ENCODE measurements around the gene ZSCAN23. TPM values are rescaled to one million over a fixed set of nuclear protein-coding genes. Genes with fewer than 3 reads are reported as not detected.

ZSCAN23 gene
- total and polyA plus RNA-seq, 2 donors (not counting 1 experiment from before 2014, with no cell fraction given), result 3.8 to 5.1 TPM

DNA sequence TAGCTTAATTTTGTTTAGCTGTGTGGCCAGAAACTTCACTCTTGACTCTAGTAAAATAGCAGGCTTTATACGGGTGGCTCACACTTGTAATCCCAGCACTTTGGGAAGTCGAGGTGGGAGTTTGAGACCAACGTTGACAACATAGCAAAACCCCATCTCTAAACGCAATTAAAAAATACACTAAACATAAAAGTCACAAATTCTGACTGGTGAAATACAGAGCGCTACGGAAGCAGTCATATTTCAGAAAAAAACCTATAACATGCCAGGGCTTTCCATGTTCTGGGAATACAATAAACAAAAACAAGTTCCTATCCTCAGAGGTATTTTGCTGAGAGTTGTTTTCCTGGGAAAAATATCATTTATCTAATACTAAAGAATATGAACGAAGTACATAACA, 24.8 kb upstream of the ZSCAN23 start:
- Histone ChIP-seq H3K27ac (ENCODE audit: insufficient read depth, low read length) (no peak overlapping the region), H3K4me2 (ENCODE audit: extremely low read depth, insufficient read depth, low read length) (no peak overlapping the region), H3K9ac (ENCODE audit: insufficient read depth, low read length) (no peak overlapping the region), H3K9me3 (ENCODE audit: control insufficient read depth, insufficient read depth, low read depth, low read length) (no peaks in the 10 kb centered on the region), H3K27me3 (ENCODE audit: control insufficient read depth, insufficient read depth, low read length) (no peaks in the 10 kb centered on the region), H2AFZ (ENCODE audit: low read length) (no peak overlapping the region), H3K79me2 (ENCODE audit: control insufficient read depth, insufficient read depth, low read length) (no peaks in the 10 kb centered on the region), H4K20me1 (ENCODE audit: control insufficient read depth, extremely low read depth, insufficient read depth, low read length) (no peaks in the 10 kb centered on the region), H3K36me3 (ENCODE audit: control insufficient read depth, insufficient read depth, low read length) (no peaks in the 10 kb centered on the region), H3K4me3 (replicated peaks in 1 of 4; ENCODE audit: control extremely low read depth in 1 of 4, insufficient read depth in 1 of 4, low read depth in 3 of 4, low read length in 4 of 4) (no peak overlapping the region), H3K4me1 (ENCODE audit: control insufficient read depth, extremely low read depth, insufficient read depth, low read length) (no peaks in the 10 kb centered on the region)
- TF ChIP-seq, protein P1, sequence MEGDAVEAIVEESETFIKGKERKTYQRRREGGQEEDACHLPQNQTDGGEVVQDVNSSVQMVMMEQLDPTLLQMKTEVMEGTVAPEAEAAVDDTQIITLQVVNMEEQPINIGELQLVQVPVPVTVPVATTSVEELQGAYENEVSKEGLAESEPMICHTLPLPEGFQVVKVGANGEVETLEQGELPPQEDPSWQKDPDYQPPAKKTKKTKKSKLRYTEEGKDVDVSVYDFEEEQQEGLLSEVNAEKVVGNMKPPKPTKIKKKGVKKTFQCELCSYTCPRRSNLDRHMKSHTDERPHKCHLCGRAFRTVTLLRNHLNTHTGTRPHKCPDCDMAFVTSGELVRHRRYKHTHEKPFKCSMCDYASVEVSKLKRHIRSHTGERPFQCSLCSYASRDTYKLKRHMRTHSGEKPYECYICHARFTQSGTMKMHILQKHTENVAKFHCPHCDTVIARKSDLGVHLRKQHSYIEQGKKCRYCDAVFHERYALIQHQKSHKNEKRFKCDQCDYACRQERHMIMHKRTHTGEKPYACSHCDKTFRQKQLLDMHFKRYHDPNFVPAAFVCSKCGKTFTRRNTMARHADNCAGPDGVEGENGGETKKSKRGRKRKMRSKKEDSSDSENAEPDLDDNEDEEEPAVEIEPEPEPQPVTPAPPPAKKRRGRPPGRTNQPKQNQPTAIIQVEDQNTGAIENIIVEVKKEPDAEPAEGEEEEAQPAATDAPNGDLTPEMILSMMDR (conservative IDR thresholded peaks at IDR 0.05 in 1 of 2, IDR thresholded peaks at IDR 0.05 in 1 of 2; ENCODE audit: low read depth in 1 of 2, low read length in 2 of 2), result no peak
- TF ChIP-seq EZH2 (IDR thresholded peaks at IDR 0.05; ENCODE audit: low read length, missing control alignments), result no peak
- no peak for DNase-seq (ENCODE audit: low read depth in 2 of 2)

DNA sequence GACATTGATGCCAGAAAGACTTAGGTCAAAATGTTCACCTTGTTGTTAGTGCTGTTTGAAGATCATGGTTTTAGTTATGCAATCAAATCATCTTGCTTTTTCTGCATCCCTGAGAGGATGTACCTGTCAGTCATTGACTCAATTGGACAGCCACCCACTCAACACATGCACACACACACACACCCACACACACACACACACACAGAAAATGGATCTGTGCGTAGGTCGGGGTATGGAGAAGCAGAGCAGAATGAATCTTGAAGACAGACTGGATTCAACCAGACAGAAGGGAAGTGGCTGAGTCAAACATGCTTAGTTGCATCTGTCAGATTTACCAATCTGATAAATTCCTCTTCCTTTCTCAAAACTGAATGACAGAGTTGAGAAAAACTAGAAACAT, 19.1 kb upstream of the ZSCAN23 start:
- Histone ChIP-seq H3K9me3 (ENCODE audit: control insufficient read depth, insufficient read depth, low read depth, low read length) (no peaks in the 10 kb centered on the region), H3K36me3 (ENCODE audit: control insufficient read depth, insufficient read depth, low read length) (no peaks in the 10 kb centered on the region), H3K27me3 (ENCODE audit: control insufficient read depth, insufficient read depth, low read length) (no peaks in the 10 kb centered on the region), H2AFZ (ENCODE audit: low read length) (no peak overlapping the region), H3K4me2 (ENCODE audit: extremely low read depth, insufficient read depth, low read length) (no peak overlapping the region), H3K4me3 (replicated peaks in 1 of 4; ENCODE audit: control extremely low read depth in 1 of 4, insufficient read depth in 1 of 4, low read depth in 3 of 4, low read length in 4 of 4) (no peak overlapping the region), H3K79me2 (ENCODE audit: control insufficient read depth, insufficient read depth, low read length) (no peaks in the 10 kb centered on the region), H4K20me1 (ENCODE audit: control insufficient read depth, extremely low read depth, insufficient read depth, low read length) (no peaks in the 10 kb centered on the region), H3K4me1 (ENCODE audit: control insufficient read depth, extremely low read depth, insufficient read depth, low read length) (no peaks in the 10 kb centered on the region), H3K9ac (ENCODE audit: insufficient read depth, low read length) (no peak overlapping the region), H3K27ac (ENCODE audit: insufficient read depth, low read length) (no peak overlapping the region)
- no peak for DNase-seq (ENCODE audit: low read depth in 2 of 2)
- TF ChIP-seq EZH2 (IDR thresholded peaks at IDR 0.05; ENCODE audit: low read length, missing control alignments), result no peak
- TF ChIP-seq, protein P1 (conservative IDR thresholded peaks at IDR 0.05 in 1 of 2, IDR thresholded peaks at IDR 0.05 in 1 of 2; ENCODE audit: low read depth in 1 of 2, low read length in 2 of 2), result no peak

DNA sequence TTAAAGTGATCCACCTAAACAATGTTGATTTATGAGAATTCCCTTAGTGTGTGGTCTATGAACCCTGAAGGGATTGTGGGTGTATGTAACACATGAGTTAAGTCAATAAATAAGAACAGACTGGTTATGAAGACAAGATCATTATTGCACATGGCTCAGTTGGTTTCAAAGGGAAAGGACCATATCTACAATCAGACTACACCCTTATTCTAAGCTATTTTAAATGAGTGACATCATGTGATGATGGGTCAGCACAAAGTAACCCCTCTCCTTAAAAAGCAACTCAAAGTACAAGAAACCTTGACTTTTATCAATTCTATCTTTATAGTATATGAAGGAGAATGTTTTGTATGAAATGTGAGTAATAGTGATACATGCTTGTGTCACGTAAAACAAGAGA, 15.3 kb upstream of the ZSCAN23 start:
- no peak overlapping the region for H3K9ac ChIP-seq (ENCODE audit: insufficient read depth, low read length)
- H2AFZ ChIP-seq (ENCODE audit: low read length), result no peak overlapping the region
- no peak overlapping the region for H3K27ac ChIP-seq (ENCODE audit: insufficient read depth, low read length)
- no peak for TF ChIP-seq EZH2 (IDR thresholded peaks at IDR 0.05; ENCODE audit: low read length, missing control alignments)
- TF ChIP-seq, protein P1 (conservative IDR thresholded peaks at IDR 0.05 in 1 of 2, IDR thresholded peaks at IDR 0.05 in 1 of 2; ENCODE audit: low read depth in 1 of 2, low read length in 2 of 2), result no peak
- H3K27me3 ChIP-seq (ENCODE audit: control insufficient read depth, insufficient read depth, low read length), result no peaks in the 10 kb centered on the region
- no peaks in the 10 kb centered on the region for H3K4me1 ChIP-seq (ENCODE audit: control insufficient read depth, extremely low read depth, insufficient read depth, low read length)
- no peaks in the 10 kb centered on the region for H3K36me3 ChIP-seq (ENCODE audit: control insufficient read depth, insufficient read depth, low read length)
- no peak overlapping the region for H3K4me2 ChIP-seq (ENCODE audit: extremely low read depth, insufficient read depth, low read length)
- DNase-seq (ENCODE audit: low read depth in 2 of 2), result no peak
- no peaks in the 10 kb centered on the region for H3K9me3 ChIP-seq (ENCODE audit: control insufficient read depth, insufficient read depth, low read depth, low read length)
- H3K79me2 ChIP-seq (ENCODE audit: control insufficient read depth, insufficient read depth, low read length), result no peaks in the 10 kb centered on the region
- no peak overlapping the region for H3K4me3 ChIP-seq (replicated peaks in 1 of 4; ENCODE audit: control extremely low read depth in 1 of 4, insufficient read depth in 1 of 4, low read depth in 3 of 4, low read length in 4 of 4)
- H4K20me1 ChIP-seq (ENCODE audit: control insufficient read depth, extremely low read depth, insufficient read depth, low read length), result no peaks in the 10 kb centered on the region
